NCI-H1436 treated with DMSO at 0.1 percent for 48 hours (cell line): ENCODE measurements around the gene ALDH8A1.
"Not testable (repeated sequence)": the region's sequence is repeated elsewhere in the genome, so short reads cannot be mapped to it uniquely, and the experiment has no call there.

Experiments
- DNase-seq: peaks from one replicate; lab custom pipeline; 2025; lab: John Stamatoyannopoulos, UW

Gene ALDH8A1

GRCh38 chr6:134909701-134910592, 40.0 kb downstream of the ALDH8A1 start:
- DNase-seq, result no peak

GRCh38 chr6:134908906-134909516, 40.9 kb downstream of the ALDH8A1 start:
- DNase-seq, result no peak

GRCh38 chr6:134904731-134905130, 45.2 kb downstream of the ALDH8A1 start:
- not testable (repeated sequence) for DNase-seq

GRCh38 chr6:134903448-134903847, 46.5 kb downstream of the ALDH8A1 start:
- DNase-seq, result no peak

GRCh38 chr6:134902936-134903335, 47.0 kb downstream of the ALDH8A1 start:
- DNase-seq, result no peak

- no peak for DNase-seq
These were observed 47.6 kb downstream of the ALDH8A1 start for GRCh38 chr6:134902074-134902861.

GRCh38 chr6:134898575-134898974, 51.3 kb downstream of the ALDH8A1 start:
- DNase-seq, result no peak

- not testable (repeated sequence) for DNase-seq
These were observed 51.7 kb downstream of the ALDH8A1 start for GRCh38 chr6:134898166-134898565.

GRCh38 chr6:134896910-134897309, 53.0 kb downstream of the ALDH8A1 start:
- DNase-seq, result no peak

GRCh38 chr6:134894800-134895199, 55.1 kb downstream of the ALDH8A1 start:
- no peak for DNase-seq

- DNase-seq, result no peak
These were observed 57.5 kb downstream of the ALDH8A1 start for GRCh38 chr6:134892362-134892761.

- no peak for DNase-seq
These were observed 58.3 kb downstream of the ALDH8A1 start for GRCh38 chr6:134891633-134892032.

- DNase-seq, result no peak
These were observed 61.6 kb downstream of the ALDH8A1 start for GRCh38 chr6:134888316-134888715.

GRCh38 chr6:134884752-134885151, 65.1 kb downstream of the ALDH8A1 start:
- DNase-seq, result no peak

- no peak for DNase-seq
These were observed 66.6 kb downstream of the ALDH8A1 start for GRCh38 chr6:134883314-134883713.

- DNase-seq, result no peak
These were observed 67.4 kb downstream of the ALDH8A1 start for GRCh38 chr6:134882426-134883038.

GRCh38 chr6:134880487-134881190, 69.3 kb downstream of the ALDH8A1 start:
- DNase-seq, result no peak

- no peak for DNase-seq
These were observed 71.8 kb downstream of the ALDH8A1 start for GRCh38 chr6:134878136-134878535.

- no peak for DNase-seq
These were observed 74.5 kb downstream of the ALDH8A1 start for GRCh38 chr6:134875367-134875766.

- DNase-seq, result no peak
These were observed 76.2 kb downstream of the ALDH8A1 start for GRCh38 chr6:134873500-134874388.
